ENCODE results near the gene SLC25A19. TPM values are rescaled to one million over a fixed set of nuclear protein-coding genes. Genes with fewer than 3 reads are reported as not detected.

SLC25A19 gene
- total and polyA plus RNA-seq, 2 of the 8 experiments (the other 6 are each of a cell fraction or from before 2014, with no cell fraction given) = 28.6 to 32.6 TPM

DNA sequence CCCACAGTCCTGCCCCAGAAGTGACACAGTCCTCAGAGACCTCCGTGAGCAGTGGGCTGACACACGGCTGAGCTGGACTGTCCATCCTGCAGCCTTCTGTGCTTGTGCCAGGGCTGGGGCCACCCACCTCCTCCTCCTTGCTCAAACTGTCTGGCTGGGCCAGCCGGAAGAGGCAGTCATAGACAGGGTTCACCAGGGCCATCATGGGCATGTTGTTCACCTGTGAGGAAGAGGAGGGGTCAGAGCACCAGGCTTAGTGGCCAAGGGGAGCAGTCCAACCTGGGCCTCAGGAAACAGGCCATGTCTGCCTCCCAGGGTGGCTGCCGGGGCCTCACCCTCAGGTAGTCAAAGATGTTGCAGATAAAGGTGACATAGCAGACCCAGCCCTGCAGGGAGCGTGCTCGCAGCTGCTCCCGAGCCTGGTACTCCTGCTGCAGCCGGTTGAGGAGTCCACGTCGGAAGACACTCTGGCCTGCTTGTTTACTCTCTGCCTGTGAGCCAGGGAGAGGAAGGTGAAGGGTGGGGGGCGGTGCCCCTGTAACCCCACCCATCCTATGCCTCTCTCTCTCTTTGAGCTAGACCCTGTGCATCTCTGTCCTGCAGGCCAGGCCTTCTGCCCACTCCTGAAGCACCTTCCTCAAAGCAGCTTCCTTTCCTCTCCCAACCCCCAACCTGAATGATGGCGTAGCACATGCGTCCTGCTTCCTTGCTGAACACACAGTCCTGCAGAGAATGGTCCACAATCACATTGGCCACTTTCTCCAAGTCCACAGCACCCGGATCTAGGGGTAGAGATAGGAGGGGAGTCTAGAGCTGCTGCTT is 21.6 kb downstream of the SLC25A19 start:
- no peaks in the 10 kb centered on the region for H3K27me3 ChIP-seq (replicated peaks in 1 of 4; ENCODE audit: control insufficient read depth in 3 of 4, extremely low read depth in 1 of 4, insufficient read depth in 3 of 4, low read length in 3 of 4)
- H3K23me2 ChIP-seq (ENCODE audit: low read depth, low read length) = peaks cover 15% of the 10 kb centered on the region
- H2AK5ac ChIP-seq (ENCODE audit: low read depth, low read length) = 0 out of 2 replicates have a peak overlapping the region, but pooled peaks have one; percentile 1
- no peaks in the 10 kb centered on the region for H3K79me1 ChIP-seq (ENCODE audit: low read depth, low read length)
- H2BK20ac ChIP-seq (ENCODE audit: low read length) = no peak overlapping the region
- H3K9me3 ChIP-seq (ENCODE audit: insufficient read depth in 2 of 2, low read depth in 1 of 2, low read length in 1 of 2) = no peaks in the 10 kb centered on the region
- no peak overlapping the region for H3K4me3 ChIP-seq (ENCODE audit: extremely low read depth in 1 of 4, insufficient read depth in 2 of 4, low read depth in 3 of 4, low read length in 4 of 4)
- no peak overlapping the region for H4K91ac ChIP-seq (replicated peaks; ENCODE audit: insufficient read length, low read length)
- peaks cover 12 to 34% (median 25%) of the 10 kb centered on the region in 4 experiments for H3K36me3 ChIP-seq (ENCODE audit: control insufficient read depth in 2 of 4, insufficient read depth in 4 of 4, low read length in 3 of 4)
- no peak overlapping the region for H3K4ac ChIP-seq (replicated peaks; ENCODE audit: insufficient read length, low read depth, low read length)
- H4K5ac ChIP-seq (ENCODE audit: insufficient read length, low read depth, low read length) = no peak overlapping the region
- no peak overlapping the region for H3K27ac ChIP-seq (ENCODE audit: low read depth, low read length)
- no peak overlapping the region for H3K14ac ChIP-seq (ENCODE audit: insufficient read length)
- peaks cover 2 to 7% of the 10 kb centered on the region in 2 experiments for H4K20me1 ChIP-seq (replicated peaks in 1 of 2; ENCODE audit: control insufficient read depth in 1 of 2, insufficient read depth in 2 of 2, low read length in 2 of 2)
- H3K9ac ChIP-seq (replicated peaks in 1 of 4; ENCODE audit: extremely low read depth in 1 of 4, low read depth in 3 of 4, low read length in 3 of 4) = peak overlapping the region in 1 of 4 experiments; percentile 30; a peak in 2 of 7 replicates
- peaks cover 0 to 5% of the 10 kb centered on the region in 2 experiments; a peak in 2 of 4 replicates for H3K79me2 ChIP-seq (ENCODE audit: control insufficient read depth in 1 of 2, insufficient read depth in 2 of 2, low read length in 2 of 2)
- no peak overlapping the region for H4K8ac ChIP-seq (ENCODE audit: extremely low read depth, insufficient read depth, low read length)
- FAIRE-seq (no peak), DNase-seq (ENCODE audit: low read depth in 1 of 2, low spot score in 2 of 2) (peak; percentile 67 to 76)
- 58% methylated on average over 14 of the region's 14 CpGs; no CpG with 5 or more reads in 1 of the 2 experiments for WGBS, 2 experiments (ENCODE audit: extremely low coverage in 1 of 2, insufficient coverage in 1 of 2, insufficient read length in 1 of 2, insufficient replicate concordance in 2 of 2, low coverage in 1 of 2, low lambda C conversion rate in 2 of 2, missing lambda C conversion rate in 1 of 2)
- H2BK15ac ChIP-seq (ENCODE audit: low read length) = no peak overlapping the region
- H3K4me1 ChIP-seq (replicated peaks in 1 of 4; ENCODE audit: control insufficient read depth in 3 of 4, insufficient read depth in 4 of 4, low read length in 3 of 4) = peaks cover 0 to 9% (median 8%) of the 10 kb centered on the region in 4 experiments; a peak in 4 of 7 replicates
- H2BK12ac ChIP-seq (ENCODE audit: low read depth, low read length) = no peak overlapping the region
- ChIA-PET POLR2A (ENCODE audit: partially characterized antibody) (interaction anchor here (0.6 to 6.7 kb wide), 18 partner anchors 11 to 486 kb away, joined by 3 to 53 read pairs (median 4); partner anchors contain the start of genes GRB2, JPT1, NUP85 and SLC25A19), CTCF (ENCODE audit: partially characterized antibody) (interaction anchor here (0.6 to 21.2 kb wide), 20 partner anchors 7 to 1810 kb away, joined by 3 to 369 read pairs (median 4); partner anchors contain the start of genes GGA3, GRB2 and MRPS7)
- H2AFZ ChIP-seq (ENCODE audit: low read length) = no peak overlapping the region
- peak overlapping the region; percentile 18; the same call in 1 of the 2 replicates for H2BK5ac ChIP-seq (ENCODE audit: low read depth, low read length)
- no peak overlapping the region for H2BK120ac ChIP-seq (replicated peaks; ENCODE audit: low read depth, low read length)
- no peak overlapping the region for H3K18ac ChIP-seq (ENCODE audit: extremely low read depth, low read length)
- H3K4me2 ChIP-seq (ENCODE audit: insufficient read depth in 1 of 2, low read depth in 2 of 2, low read length in 2 of 2) = peak overlapping the region in 1 of 2 experiments; percentile 32; a peak in 1 of 4 replicates
- no peak overlapping the region for H3K23ac ChIP-seq (ENCODE audit: insufficient read length)
- H3K56ac ChIP-seq (replicated peaks; ENCODE audit: insufficient read length, low read depth, low read length) = no peak overlapping the region
- TF ChIP-seq NRF1 (IDR thresholded peaks at IDR 0.05; ENCODE audit: low read depth, low read length) = no peak
- TF ChIP-seq POLR2AphosphoS5 (IDR thresholded peaks at IDR 0.05; ENCODE audit: low read depth, low read length) = peak; percentile 62; the same call in 1 of the 2 replicates
- peak; percentile 38 to 52 for TF ChIP-seq RAD21 (IDR thresholded peaks at IDR 0.05 in 1 of 2, conservative IDR thresholded peaks at IDR 0.05 in 1 of 2; ENCODE audit: low read depth in 2 of 2, low read length in 2 of 2)
- TF ChIP-seq, protein P1, sequence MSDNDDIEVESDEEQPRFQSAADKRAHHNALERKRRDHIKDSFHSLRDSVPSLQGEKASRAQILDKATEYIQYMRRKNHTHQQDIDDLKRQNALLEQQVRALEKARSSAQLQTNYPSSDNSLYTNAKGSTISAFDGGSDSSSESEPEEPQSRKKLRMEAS (IDR thresholded peaks at IDR 0.05) = 0 out of 2 replicates have a peak, but pooled peaks have one; percentile 56
- no peak for TF ChIP-seq SIRT6 (IDR thresholded peaks at IDR 0.05; ENCODE audit: low read length)
- no peak for TF ChIP-seq SP4 (IDR thresholded peaks at IDR 0.05; ENCODE audit: low read length)
- no peak for TF ChIP-seq TAF7 (optimal IDR thresholded peaks at IDR 0.05; ENCODE audit: borderline replicate concordance, low read depth, low read length)
- TF ChIP-seq, protein P2, sequence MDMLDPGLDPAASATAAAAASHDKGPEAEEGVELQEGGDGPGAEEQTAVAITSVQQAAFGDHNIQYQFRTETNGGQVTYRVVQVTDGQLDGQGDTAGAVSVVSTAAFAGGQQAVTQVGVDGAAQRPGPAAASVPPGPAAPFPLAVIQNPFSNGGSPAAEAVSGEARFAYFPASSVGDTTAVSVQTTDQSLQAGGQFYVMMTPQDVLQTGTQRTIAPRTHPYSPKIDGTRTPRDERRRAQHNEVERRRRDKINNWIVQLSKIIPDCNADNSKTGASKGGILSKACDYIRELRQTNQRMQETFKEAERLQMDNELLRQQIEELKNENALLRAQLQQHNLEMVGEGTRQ (IDR thresholded peaks at IDR 0.05; ENCODE audit: low read length) = no peak
- TF ChIP-seq CEBPB (IDR thresholded peaks at IDR 0.05; ENCODE audit: low read depth, low read length) = no peak
- peak in 1 of 2 experiments; percentile 60; a peak in 2 of 3 replicates for TF ChIP-seq POLR2A (IDR thresholded peaks at IDR 0.05; ENCODE audit: control extremely low read depth in 1 of 2, low read depth in 2 of 2, low read length in 2 of 2)
